HEK293T (cell line): ENCODE measurements around the gene SRGAP3.

Source experiments
- ARNT ChIP-seq: fragments of 450-650 bp; IDR thresholded peaks from 2 replicates; pipeline ENCODE4 v1.6.1; 2017; ENCODE audit warnings: mild to moderate bottlenecking
- FOXA1 ChIP-seq: fragments of 450-650 bp; IDR thresholded peaks from 2 replicates; pipeline ENCODE4 v1.6.1; 2016; ENCODE audit warnings: mild to moderate bottlenecking
- FOXK2 ChIP-seq: fragments of 450-650 bp; IDR thresholded peaks from 2 replicates; pipeline ENCODE4 v1.6.1; 2016; ENCODE audit warnings: mild to moderate bottlenecking
- FOXM1 ChIP-seq: fragments of 450-650 bp; IDR thresholded peaks from 2 replicates; pipeline ENCODE4 v1.6.1; 2017; ENCODE audit warnings: mild to moderate bottlenecking, borderline replicate concordance
- L3MBTL2 ChIP-seq: fragments of 450-650 bp; conservative IDR thresholded peaks from 2 replicates; pipeline ENCODE4 v1.6.1; 2016; ENCODE audit warnings: mild to moderate bottlenecking
- NFRKB ChIP-seq: fragments of 450-650 bp; IDR thresholded peaks from 2 replicates; pipeline ENCODE4 v1.6.1; 2016; ENCODE audit warnings: mild to moderate bottlenecking, moderate library complexity
- PKNOX1 ChIP-seq: fragments of 450-650 bp; IDR thresholded peaks from 2 replicates; pipeline ENCODE4 v1.6.1; 2016
- SP1 ChIP-seq: fragments of 450-650 bp; IDR thresholded peaks from 2 replicates; pipeline ENCODE4 v1.6.1; 2017
- SUZ12 ChIP-seq: fragments of 450-650 bp; IDR thresholded peaks from 2 replicates; pipeline ENCODE4 v1.6.1; 2016; ENCODE audit warnings: mild to moderate bottlenecking
- TARDBP ChIP-seq: fragments of 450-650 bp; IDR thresholded peaks from 2 replicates; pipeline ENCODE4 v1.6.1; 2016

GRCh38 chr3:9079676-9080075, 169.8 kb downstream of the SRGAP3 start:
- no peak for TF ChIP-seq NFRKB
- no peak for TF ChIP-seq PKNOX1
- TF ChIP-seq FOXK2: no peak
- no peak for TF ChIP-seq L3MBTL2
- TF ChIP-seq TARDBP: no peak
- TF ChIP-seq FOXM1: no peak
- no peak for TF ChIP-seq SUZ12
- no peak for TF ChIP-seq FOXA1
- TF ChIP-seq ARNT: no peak
- no peak for TF ChIP-seq SP1
